ENCODE data around the gene USP6. TPM values are rescaled to one million over a fixed set of nuclear protein-coding genes. Genes with fewer than 3 reads are reported as not detected.
A peak's percentile ranks its signal among the peaks of the same experiment; 100 is the strongest.
"Not testable (repeated sequence)": the region's sequence is repeated elsewhere in the genome, so short reads cannot be mapped to it uniquely, and the experiment has no call there.

The USP6 gene
- total RNA-seq, 1 donor from 2014 or later = 0.49 TPM

DNA sequence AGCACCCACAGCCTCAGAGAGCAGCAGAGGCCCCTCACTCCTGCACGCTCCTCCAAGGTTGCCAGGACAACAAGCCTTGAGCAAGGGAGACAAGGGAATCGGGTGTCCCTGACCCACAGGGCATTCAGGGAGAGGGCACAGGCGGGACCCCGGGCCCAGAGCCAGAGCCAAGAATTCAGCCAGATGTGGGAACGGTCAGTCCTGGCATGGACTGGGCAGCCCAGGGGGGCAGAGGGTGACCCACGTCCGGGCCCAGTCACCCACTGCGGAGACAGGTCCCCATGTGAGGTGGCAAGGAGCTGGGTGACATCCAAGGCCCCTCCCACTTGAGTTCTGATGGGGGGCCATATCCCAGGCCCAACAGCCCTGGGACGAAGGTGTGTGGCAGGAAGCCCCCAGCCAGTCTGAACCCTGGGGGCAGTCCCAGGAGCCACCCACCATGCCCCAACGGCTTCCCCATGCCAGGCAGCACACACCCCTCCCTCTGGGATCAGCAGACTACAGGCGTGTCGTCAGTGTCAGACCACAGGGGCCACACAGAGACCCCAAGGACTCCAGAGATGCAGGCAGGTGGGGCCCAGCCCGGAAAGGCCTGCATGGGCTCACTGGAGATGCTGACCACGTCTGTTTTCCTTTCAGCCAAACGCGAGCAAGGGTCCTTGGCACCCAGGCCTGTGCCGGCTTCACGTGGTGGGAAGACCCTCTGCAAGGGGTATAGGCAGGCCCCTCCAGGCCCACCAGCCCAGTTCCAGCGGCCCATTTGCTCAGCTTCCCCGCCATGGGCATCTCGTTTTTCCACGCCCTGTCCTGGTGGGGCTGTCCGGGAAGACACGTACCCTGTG is 23.0 kb downstream of the USP6 start:
- no peak overlapping the region for H3K4me3 ChIP-seq
- no peaks in the 10 kb centered on the region for H3K9me3 ChIP-seq
- DNase-seq (ENCODE audit: extremely low spot score in 2 of 2) = peak in 1 of 2 donors; percentile 74
- H3K27ac ChIP-seq = no peak overlapping the region
- H3K4me1 ChIP-seq = no peaks in the 10 kb centered on the region
- no peaks in the 10 kb centered on the region for H3K27me3 ChIP-seq
- intact Hi-C loops (cut with DNase I) = no loop called here
- no peak for TF ChIP-seq POLR2A (IDR thresholded peaks at IDR 0.05)
- no peak for TF ChIP-seq POLR2AphosphoS5 (IDR thresholded peaks at IDR 0.05; ENCODE audit: insufficient read depth in 1 of 2, low read depth in 1 of 2)
- TF ChIP-seq, protein P1, sequence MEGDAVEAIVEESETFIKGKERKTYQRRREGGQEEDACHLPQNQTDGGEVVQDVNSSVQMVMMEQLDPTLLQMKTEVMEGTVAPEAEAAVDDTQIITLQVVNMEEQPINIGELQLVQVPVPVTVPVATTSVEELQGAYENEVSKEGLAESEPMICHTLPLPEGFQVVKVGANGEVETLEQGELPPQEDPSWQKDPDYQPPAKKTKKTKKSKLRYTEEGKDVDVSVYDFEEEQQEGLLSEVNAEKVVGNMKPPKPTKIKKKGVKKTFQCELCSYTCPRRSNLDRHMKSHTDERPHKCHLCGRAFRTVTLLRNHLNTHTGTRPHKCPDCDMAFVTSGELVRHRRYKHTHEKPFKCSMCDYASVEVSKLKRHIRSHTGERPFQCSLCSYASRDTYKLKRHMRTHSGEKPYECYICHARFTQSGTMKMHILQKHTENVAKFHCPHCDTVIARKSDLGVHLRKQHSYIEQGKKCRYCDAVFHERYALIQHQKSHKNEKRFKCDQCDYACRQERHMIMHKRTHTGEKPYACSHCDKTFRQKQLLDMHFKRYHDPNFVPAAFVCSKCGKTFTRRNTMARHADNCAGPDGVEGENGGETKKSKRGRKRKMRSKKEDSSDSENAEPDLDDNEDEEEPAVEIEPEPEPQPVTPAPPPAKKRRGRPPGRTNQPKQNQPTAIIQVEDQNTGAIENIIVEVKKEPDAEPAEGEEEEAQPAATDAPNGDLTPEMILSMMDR (IDR thresholded peaks at IDR 0.05) = no peak
- no peaks in the 10 kb centered on the region for H3K36me3 ChIP-seq

DNA sequence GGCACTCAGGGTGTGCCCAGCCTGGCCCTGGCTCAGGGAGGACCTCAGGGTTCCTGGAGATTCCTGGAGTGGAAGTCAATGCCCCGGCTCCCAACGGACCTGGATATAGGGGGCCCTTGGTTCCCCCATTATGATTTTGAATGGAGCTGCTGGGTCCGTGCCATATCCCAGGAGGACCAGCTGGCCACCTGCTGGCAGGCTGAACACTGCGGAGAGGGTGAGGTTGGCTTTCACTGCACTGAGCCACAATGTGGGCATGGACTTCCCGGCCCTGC is 23.6 kb downstream of the USP6 start:
- no peak for TF ChIP-seq POLR2A (IDR thresholded peaks at IDR 0.05)
- TF ChIP-seq, protein P1 (IDR thresholded peaks at IDR 0.05) = no peak
- TF ChIP-seq POLR2AphosphoS5 (IDR thresholded peaks at IDR 0.05; ENCODE audit: insufficient read depth in 1 of 2, low read depth in 1 of 2) = no peak

DNA sequence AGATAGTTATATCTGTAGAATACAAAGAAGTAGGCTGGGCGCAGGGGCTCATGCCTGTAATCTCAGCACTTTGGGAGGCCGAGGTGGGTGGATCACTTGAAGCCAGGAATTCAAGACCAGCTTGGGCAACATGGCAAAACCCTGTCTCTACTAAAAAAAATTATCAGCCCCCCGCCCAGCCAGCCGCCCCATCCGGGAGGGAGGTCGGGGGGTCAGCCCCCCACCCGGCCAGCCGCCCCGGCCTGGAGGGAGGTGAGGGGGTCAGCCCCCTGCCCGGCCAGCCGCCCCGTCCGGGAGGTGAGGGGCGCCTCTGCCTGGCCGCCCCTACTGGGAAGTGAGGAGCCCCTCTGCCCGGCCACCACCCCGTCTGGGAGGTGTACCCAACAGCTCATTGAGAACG is 27.0 kb downstream of the USP6 start:
- intact Hi-C loops (cut with DNase I); H3K36me3 ChIP-seq; H3K4me1 ChIP-seq; DNase-seq (ENCODE audit: extremely low spot score in 2 of 2); H3K4me3 ChIP-seq; H3K27ac ChIP-seq; H3K27me3 ChIP-seq; H3K9me3 ChIP-seq: not testable (repeated sequence)

More for the DNA sequence above, 23.6 kb downstream of the USP6 start:
- H3K36me3 ChIP-seq = no peaks in the 10 kb centered on the region
- H3K9me3 ChIP-seq = no peaks in the 10 kb centered on the region
- H3K27me3 ChIP-seq = no peaks in the 10 kb centered on the region
- DNase-seq (ENCODE audit: extremely low spot score in 2 of 2) = no peak
- no peak overlapping the region for H3K4me3 ChIP-seq
- intact Hi-C loops (cut with DNase I) = no loop called here
- no peak overlapping the region for H3K27ac ChIP-seq
- H3K4me1 ChIP-seq = no peaks in the 10 kb centered on the region

DNA sequence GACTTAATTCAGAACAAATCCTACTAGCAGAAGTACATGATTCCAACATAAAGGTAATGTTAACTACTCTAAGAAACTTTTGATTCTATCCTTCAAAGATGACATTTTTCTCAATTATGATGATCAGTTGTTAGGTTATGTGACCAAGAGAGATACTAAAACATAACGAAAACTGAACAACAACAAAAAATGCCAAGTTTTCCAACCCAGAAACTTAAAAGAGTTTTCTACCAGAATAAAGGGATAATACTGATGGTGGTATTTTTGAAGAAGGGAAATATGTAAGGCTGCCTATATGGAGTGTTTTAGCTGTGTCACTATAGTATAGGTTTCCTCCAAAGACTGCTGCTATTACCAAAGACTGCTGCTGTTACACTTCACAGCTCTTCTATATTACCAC is 30.3 kb downstream of the USP6 start:
- H3K4me1 ChIP-seq; H3K9me3 ChIP-seq; intact Hi-C loops (cut with DNase I); DNase-seq (ENCODE audit: extremely low spot score in 2 of 2); H3K4me3 ChIP-seq; H3K36me3 ChIP-seq; H3K27ac ChIP-seq; H3K27me3 ChIP-seq: not testable (repeated sequence)

DNA sequence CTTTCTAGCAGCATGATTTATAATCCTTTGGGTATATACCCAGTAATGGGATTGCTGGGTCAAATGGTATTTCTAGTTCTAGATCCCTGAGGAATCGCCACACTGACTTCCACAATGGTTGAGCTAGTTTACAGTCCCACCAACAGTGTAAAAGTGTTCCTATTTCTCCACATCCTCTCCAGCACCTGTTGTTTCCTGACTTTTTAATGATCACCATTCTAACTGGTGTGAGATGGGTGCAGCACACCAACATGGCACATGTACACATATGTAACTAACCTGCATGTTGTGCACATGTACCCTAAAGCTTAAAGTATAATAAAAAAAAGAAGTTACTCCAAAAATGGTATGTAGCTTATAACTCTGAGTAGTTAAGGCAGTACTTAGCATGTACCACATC is 44.9 kb downstream of the USP6 start:
- not testable (repeated sequence) for H3K4me3 ChIP-seq; DNase-seq (ENCODE audit: extremely low spot score in 2 of 2); H3K36me3 ChIP-seq; H3K27me3 ChIP-seq; H3K4me1 ChIP-seq; H3K9me3 ChIP-seq; H3K27ac ChIP-seq
- intact Hi-C loops (cut with DNase I) = loop anchor here (5.0 kb wide), 1 partner anchor 1902 kb away; no protein-coding TSS in a partner anchor

DNA sequence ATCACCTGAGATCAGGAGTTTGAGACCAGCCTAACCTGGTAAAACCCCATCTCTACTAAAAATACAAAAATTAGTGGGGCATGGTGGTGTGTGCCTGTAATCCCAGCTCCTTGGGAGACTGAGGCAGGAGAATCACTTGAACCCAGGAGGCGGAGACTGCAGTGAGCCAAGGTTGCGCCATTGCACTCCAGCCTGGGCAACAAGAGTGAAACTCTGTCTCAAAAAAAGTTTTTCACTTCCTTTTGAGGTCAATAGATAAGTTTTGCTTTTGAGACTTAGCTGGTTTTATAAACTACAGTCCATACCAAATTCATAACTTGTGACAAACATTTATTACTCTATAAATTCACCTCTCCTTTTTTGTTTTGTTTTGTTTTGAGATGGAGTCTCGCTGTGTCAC is 46.0 kb downstream of the USP6 start:
- intact Hi-C loops (cut with DNase I) = loop anchor here (5.0 kb wide), 1 partner anchor 1901 kb away; no protein-coding TSS in a partner anchor
- H3K9me3 ChIP-seq; H3K4me1 ChIP-seq; H3K36me3 ChIP-seq; DNase-seq (ENCODE audit: extremely low spot score in 2 of 2); H3K4me3 ChIP-seq; H3K27ac ChIP-seq; H3K27me3 ChIP-seq: not testable (repeated sequence)

DNA sequence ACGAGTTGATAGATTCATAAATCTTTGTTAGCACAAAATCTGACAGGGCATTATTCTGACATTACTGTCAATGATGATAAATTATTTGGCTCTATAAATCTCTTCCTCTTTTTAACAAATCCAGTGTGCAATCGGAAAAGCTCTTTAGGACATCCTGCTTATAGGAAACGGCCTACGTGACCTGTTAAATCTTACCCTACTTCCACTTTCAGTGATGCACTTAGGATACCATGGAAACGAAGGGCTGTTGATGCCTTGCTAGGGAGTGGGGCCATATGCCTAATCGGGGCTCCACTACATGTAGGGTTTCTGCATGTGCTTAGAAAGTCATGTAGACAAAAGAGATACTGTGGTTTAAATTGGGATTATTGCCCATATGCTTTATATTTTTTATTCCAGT is 48.6 kb downstream of the USP6 start:
- intact Hi-C loops (cut with DNase I) = loop anchor here (5.0 kb wide), 1 partner anchor 1898 kb away; no protein-coding TSS in a partner anchor
- Histone ChIP-seq H3K4me3 (no peak overlapping the region), H3K4me1 (no peaks in the 10 kb centered on the region), H3K27me3 (no peaks in the 10 kb centered on the region), H3K9me3 (no peaks in the 10 kb centered on the region), H3K27ac (no peak overlapping the region), H3K36me3 (no peaks in the 10 kb centered on the region)
- TF ChIP-seq, protein P1 (IDR thresholded peaks at IDR 0.05) = no peak
- TF ChIP-seq POLR2A (IDR thresholded peaks at IDR 0.05) (no peak), POLR2AphosphoS5 (IDR thresholded peaks at IDR 0.05; ENCODE audit: insufficient read depth in 1 of 2, low read depth in 1 of 2) (no peak)
- no peak for DNase-seq (ENCODE audit: extremely low spot score in 2 of 2)

DNA sequence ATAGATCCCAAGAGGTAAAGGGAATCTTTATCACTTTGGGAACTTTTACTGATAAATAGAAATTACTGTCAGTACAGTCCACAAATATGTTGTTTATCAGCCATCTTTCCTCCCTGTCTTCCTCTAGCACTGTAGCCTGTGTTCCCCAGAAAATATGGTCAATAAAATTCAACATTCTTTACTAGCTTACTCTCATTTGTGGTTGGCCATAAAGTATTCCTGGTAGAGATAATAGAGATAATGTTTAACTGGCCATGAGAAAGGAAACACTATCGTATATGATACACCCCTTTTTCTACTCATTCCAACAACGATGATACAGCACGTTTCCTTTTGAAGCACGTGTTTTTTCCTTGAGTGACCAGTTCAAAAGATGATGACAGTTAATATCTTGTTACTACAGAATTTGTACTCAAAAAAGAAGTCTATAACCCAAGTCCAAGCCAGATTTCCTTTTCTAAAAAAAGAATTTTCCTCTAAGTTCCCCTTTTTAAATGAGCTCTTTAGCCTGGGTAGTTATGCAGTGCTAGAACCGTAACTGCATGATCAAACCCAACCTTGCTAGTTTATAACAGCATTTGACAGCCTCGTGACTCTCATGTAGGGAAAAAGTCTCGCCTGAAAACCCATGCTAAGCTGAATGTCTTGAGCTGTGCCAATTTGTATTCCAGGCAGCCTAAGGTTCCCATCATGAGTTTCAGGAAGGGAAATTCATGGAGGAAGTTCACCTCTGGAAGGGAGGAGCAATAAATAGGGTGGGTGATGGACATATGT is 50.1 kb downstream of the USP6 start:
- DNase-seq (ENCODE audit: extremely low spot score in 2 of 2); intact Hi-C loops (cut with DNase I): not testable (repeated sequence)

DNA sequence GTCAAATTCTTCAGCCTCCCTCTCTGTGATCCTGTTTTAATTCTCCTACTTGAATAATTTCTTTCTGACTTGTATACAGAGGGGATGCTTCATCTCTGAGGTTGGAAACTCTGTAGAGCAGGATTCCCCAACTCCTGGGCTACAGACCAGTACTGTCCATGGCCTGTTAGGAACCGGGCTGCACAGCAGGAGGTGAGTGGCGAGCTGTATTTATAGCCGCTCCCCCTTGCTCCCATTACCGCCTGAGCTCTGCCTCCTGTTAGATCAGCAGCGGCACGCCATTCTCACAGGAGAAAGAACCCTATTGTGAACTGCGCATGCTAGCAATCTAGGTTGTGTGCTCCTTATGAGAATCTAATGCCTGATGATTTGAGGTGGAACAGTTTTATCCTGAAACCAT is 59.2 kb downstream of the USP6 start:
- H3K27ac ChIP-seq; intact Hi-C loops (cut with DNase I); H3K4me1 ChIP-seq; H3K27me3 ChIP-seq; DNase-seq (ENCODE audit: extremely low spot score in 2 of 2); H3K4me3 ChIP-seq: not testable (repeated sequence)
- Histone ChIP-seq H3K36me3 (peaks cover 0 to 39% of the 10 kb centered on the region in 2 donors), H3K9me3 (peaks cover 20% of the 10 kb centered on the region)

More for the DNA sequence above, 50.1 kb downstream of the USP6 start:
- not testable (repeated sequence) for H3K4me3 ChIP-seq, H3K36me3 ChIP-seq, H3K4me1 ChIP-seq, H3K9me3 ChIP-seq, H3K27me3 ChIP-seq, H3K27ac ChIP-seq
